PFSK-1 (cell line): ENCODE results near the gene SBK2.

Source experiments
- FOXP2 ChIP-seq: optimal IDR thresholded peaks from 2 replicates; pipeline ENCODE3; 2011; ENCODE audit warnings: borderline replicate concordance, control low read depth, inconsistent platforms; ENCODE audit not compliant: insufficient read depth; ENCODE audit errors: extremely low read length, extremely low read depth
- POLR2AphosphoS5 ChIP-seq: IDR thresholded peaks from 2 replicates; pipeline ENCODE4 v1.6.1; 2012; ENCODE audit warnings: low read depth, mild to moderate bottlenecking, control low read depth, low read length, moderate library complexity
- REST ChIP-seq, 2 experiments: IDR thresholded peaks; 2 replicates each; pipeline versions ENCODE4 v1.6.1 to v1.8.0; 2011 to 2012; ENCODE audit warnings: low read depth in 2 of 2, low read length in 2 of 2, control low read depth in 1 of 2, inconsistent platforms in 1 of 2, mild to moderate bottlenecking in 1 of 2, moderate library complexity in 1 of 2; ENCODE audit not compliant: insufficient read depth in 1 of 2
- TAF1 ChIP-seq: IDR thresholded peaks from 2 replicates; pipeline ENCODE4 v1.6.1; 2012; ENCODE audit warnings: low read length, control low read depth, borderline replicate concordance; ENCODE audit not compliant: insufficient read depth

DNA sequence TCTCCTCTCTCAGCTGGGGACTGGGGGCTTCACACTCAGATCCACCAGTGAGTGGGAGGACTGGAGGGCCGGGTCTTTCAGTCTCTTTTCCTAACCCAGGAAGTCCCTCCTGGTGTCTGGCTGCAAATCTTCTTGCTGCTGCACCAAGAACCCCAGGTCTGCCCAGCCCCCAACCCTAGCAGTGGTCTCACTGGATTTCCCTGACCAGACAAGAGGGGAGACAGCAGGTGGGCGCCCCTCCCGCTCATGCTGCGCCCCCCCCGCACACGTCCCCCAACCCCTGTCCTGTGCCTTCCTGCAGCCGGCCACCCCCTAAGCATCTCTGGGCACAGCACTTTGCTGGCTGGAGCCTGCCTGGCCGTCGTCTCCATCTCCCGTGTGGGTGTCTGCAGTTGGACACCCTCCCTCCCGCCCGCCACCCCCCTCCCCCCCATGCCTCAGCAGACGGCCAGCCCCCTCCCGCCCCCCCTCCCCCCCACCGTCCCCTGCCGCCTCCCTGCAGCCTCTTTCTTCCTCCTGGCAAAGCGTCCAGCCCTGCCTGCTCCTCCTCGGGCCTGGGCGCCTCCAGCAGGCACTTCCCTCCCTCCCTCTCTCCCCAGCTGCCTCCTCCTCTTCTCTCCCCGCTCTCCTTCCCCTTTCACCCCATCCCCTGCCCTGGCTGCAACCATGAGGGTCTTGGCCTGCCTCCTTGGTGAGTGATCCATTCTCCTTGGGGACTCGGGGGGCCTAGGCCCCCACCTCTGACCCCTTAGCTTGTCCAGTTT, 48.8 kb downstream of the SBK2 start, which contains the start of gene SSC5D:
- TF ChIP-seq TAF1 (no peak), POLR2AphosphoS5 (no peak), REST (IDR thresholded peaks at IDR 0.05; ENCODE audit: insufficient read depth in 1 of 2, low read depth in 2 of 2, low read length in 2 of 2) (no peak), FOXP2 (no peak)
